SU-DHL-6 (cell line): ENCODE results near the gene CASP10.

Experiments used
- H2AFZ ChIP-seq: fragments of 200-600 bp; sonication (generic); 2 replicates; pipeline ENCODE4 v1.6.1; 2014; ENCODE audit warnings: low read depth, mild to moderate bottlenecking, moderate library complexity, mixed read lengths, antibody characterized with exemption, low read length; ENCODE audit not compliant: severe bottlenecking
- H3F3A ChIP-seq: fragments of 200-600 bp; shearing (Covaris generic); 2 replicates; pipeline ENCODE4 v1.6.0; 2016; ENCODE audit warnings: antibody characterized with exemption, mild to moderate bottlenecking; ENCODE audit not compliant: insufficient read depth
- H3K27ac ChIP-seq: fragments of 200-600 bp; sonication (generic); 2 replicates; pipeline ENCODE4 v1.5.1; 2016; ENCODE audit warnings: low read depth, mild to moderate bottlenecking, low read length, moderate library complexity, mixed read lengths
- H3K27me3 ChIP-seq: fragments of 200-600 bp; sonication (generic), shearing (Covaris generic); 2 replicates; pipeline ENCODE4 v1.6.0; 2014; ENCODE audit warnings: mild to moderate bottlenecking, low read length
- H3K36me3 ChIP-seq: fragments of 200-600 bp; sonication (generic); 2 replicates; pipeline ENCODE4 v1.6.1; 2014; ENCODE audit warnings: mild to moderate bottlenecking, low read length, mixed read lengths
- H3K4me2 ChIP-seq: fragments of 300-600, 200-600 bp; shearing (Covaris generic), sonication (generic); 2 replicates; pipeline ENCODE4 v1.6.0; 2014; ENCODE audit warnings: low read length, low read depth, mild to moderate bottlenecking; ENCODE audit not compliant: poor library complexity, severe bottlenecking
- H3K4me3 ChIP-seq: fragments of 200-600 bp; sonication (generic); 2 replicates; pipeline ENCODE4 v1.5.1; 2014; ENCODE audit warnings: antibody characterized with exemption, low read length, mild to moderate bottlenecking, mixed read lengths; ENCODE audit not compliant: insufficient read depth, poor library complexity, severe bottlenecking
- H3K79me2 ChIP-seq: fragments of 200-600 bp; sonication (generic); 2 replicates; pipeline ENCODE4 v1.6.1; 2014; ENCODE audit warnings: mild to moderate bottlenecking, low read length, moderate library complexity; ENCODE audit not compliant: insufficient read depth
- H3K9ac ChIP-seq: fragments of 200-600 bp; sonication (generic); 2 replicates; pipeline ENCODE4 v1.7.0; 2014; ENCODE audit warnings: mild to moderate bottlenecking, low read length
- H3K9me2 ChIP-seq: fragments of 200-600 bp; sonication (generic); replicated peaks from 2 replicates; pipeline ENCODE4 v1.6.1; 2014; ENCODE audit warnings: low read length; ENCODE audit not compliant: insufficient read depth
- H3K9me3 ChIP-seq: fragments of 200-600 bp; sonication (generic); 2 replicates; pipeline ENCODE4 v1.6.1; 2014; ENCODE audit warnings: low read length, mixed read lengths; ENCODE audit not compliant: insufficient read depth
- H4K20me1 ChIP-seq: fragments of 200-600 bp; sonication (generic); 2 replicates; pipeline ENCODE4 v1.6.1; 2014; ENCODE audit warnings: low read depth, mild to moderate bottlenecking, antibody characterized with exemption, low read length, moderate library complexity, mixed read lengths
- EZH2phosphoT487 ChIP-seq: fragments of 200-600 bp; sonication (generic), shearing (Covaris generic); conservative IDR thresholded peaks from 2 replicates; pipeline ENCODE4 v1.6.1; 2018; ENCODE audit warnings: mild to moderate bottlenecking, antibody characterized with exemption, low read length, moderate library complexity, mixed read lengths
- TF ChIP-seq, protein P1 (sequence below): fragments of 200-600 bp; sonication (generic); IDR thresholded peaks from one replicate; pipeline ENCODE4 v1.5.1; 2017; ENCODE audit warnings: antibody characterized with exemption, mild to moderate bottlenecking, low read length, moderate library complexity; ENCODE audit not compliant: insufficient read depth, poor library complexity, severe bottlenecking

Gene CASP10, protein sequence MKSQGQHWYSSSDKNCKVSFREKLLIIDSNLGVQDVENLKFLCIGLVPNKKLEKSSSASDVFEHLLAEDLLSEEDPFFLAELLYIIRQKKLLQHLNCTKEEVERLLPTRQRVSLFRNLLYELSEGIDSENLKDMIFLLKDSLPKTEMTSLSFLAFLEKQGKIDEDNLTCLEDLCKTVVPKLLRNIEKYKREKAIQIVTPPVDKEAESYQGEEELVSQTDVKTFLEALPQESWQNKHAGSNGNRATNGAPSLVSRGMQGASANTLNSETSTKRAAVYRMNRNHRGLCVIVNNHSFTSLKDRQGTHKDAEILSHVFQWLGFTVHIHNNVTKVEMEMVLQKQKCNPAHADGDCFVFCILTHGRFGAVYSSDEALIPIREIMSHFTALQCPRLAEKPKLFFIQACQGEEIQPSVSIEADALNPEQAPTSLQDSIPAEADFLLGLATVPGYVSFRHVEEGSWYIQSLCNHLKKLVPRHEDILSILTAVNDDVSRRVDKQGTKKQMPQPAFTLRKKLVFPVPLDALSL

GRCh38 chr2:201182650-201183364, at the start of gene CASP10:
TSS of gene CASP10 (plus strand) at chr2:201183141. CDS start at chr2:201185778, 2,637 bp downstream.
- Histone ChIP-seq H3K4me2 (no peak within 1 kb of the TSS), H3F3A (no peaks in the 10 kb centered on the region), H3K27ac (no peak within 1 kb of the TSS), H3K27me3 (no peaks in the 10 kb centered on the region), H3K9me3 (no peaks in the 10 kb centered on the region), H3K9ac (no peak within 1 kb of the TSS), H3K36me3 (no peaks in the 10 kb centered on the region), H3K4me3 (no peak within 1 kb of the TSS), H2AFZ (no peak within 1 kb of the TSS), H3K79me2 (no peaks in the 10 kb centered on the region), H4K20me1 (no peaks in the 10 kb centered on the region), H3K9me2 (no peaks in the 10 kb centered on the region)
- TF ChIP-seq, protein P1, sequence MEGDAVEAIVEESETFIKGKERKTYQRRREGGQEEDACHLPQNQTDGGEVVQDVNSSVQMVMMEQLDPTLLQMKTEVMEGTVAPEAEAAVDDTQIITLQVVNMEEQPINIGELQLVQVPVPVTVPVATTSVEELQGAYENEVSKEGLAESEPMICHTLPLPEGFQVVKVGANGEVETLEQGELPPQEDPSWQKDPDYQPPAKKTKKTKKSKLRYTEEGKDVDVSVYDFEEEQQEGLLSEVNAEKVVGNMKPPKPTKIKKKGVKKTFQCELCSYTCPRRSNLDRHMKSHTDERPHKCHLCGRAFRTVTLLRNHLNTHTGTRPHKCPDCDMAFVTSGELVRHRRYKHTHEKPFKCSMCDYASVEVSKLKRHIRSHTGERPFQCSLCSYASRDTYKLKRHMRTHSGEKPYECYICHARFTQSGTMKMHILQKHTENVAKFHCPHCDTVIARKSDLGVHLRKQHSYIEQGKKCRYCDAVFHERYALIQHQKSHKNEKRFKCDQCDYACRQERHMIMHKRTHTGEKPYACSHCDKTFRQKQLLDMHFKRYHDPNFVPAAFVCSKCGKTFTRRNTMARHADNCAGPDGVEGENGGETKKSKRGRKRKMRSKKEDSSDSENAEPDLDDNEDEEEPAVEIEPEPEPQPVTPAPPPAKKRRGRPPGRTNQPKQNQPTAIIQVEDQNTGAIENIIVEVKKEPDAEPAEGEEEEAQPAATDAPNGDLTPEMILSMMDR = no peak
- TF ChIP-seq EZH2phosphoT487 = no peak

- no peaks in the 10 kb centered on the region for H3K36me3 ChIP-seq
- no peak overlapping the region for H3K9ac ChIP-seq
- H3K4me3 ChIP-seq = no peak overlapping the region
- no peaks in the 10 kb centered on the region for H3K27me3 ChIP-seq
- H4K20me1 ChIP-seq = no peaks in the 10 kb centered on the region
- no peaks in the 10 kb centered on the region for H3K9me3 ChIP-seq
- no peaks in the 10 kb centered on the region for H3K9me2 ChIP-seq
- TF ChIP-seq EZH2phosphoT487 = no peak
- TF ChIP-seq, protein P1 = no peak
- H3F3A ChIP-seq = no peaks in the 10 kb centered on the region
- H2AFZ ChIP-seq = no peak overlapping the region
- H3K79me2 ChIP-seq = no peaks in the 10 kb centered on the region
- H3K4me2 ChIP-seq = no peak overlapping the region
- no peak overlapping the region for H3K27ac ChIP-seq
These were observed 47.6 kb upstream of the CASP10 start for GRCh38 chr2:201135386-201135785.

DNA sequence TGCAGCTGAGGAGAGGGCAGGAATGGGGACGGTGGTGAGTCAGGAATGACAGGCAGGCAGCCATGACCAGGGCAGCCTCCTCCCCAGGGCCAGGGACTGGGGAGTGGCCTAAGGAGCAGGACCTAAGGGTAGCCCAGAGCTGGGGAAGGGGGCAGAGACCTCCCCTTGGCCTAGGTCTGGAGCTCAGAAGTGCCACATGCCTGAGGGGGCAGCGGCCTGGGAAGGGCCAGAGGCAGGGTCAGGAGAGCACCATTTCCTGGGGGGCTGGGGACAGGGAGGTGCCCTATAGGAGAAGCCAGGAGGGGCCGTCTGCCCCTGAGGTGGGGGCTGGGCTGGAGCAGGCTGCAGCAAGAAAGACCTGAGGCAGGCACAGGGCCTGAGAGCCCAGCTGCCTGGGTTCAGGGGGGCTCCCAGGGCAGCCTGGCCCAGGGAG, 46.0 kb upstream of the CASP10 start:
- no peaks in the 10 kb centered on the region for H4K20me1 ChIP-seq
- H3K4me2 ChIP-seq = no peak overlapping the region
- H3F3A ChIP-seq = no peaks in the 10 kb centered on the region
- no peak overlapping the region for H3K27ac ChIP-seq
- H3K9me3 ChIP-seq = no peaks in the 10 kb centered on the region
- H3K4me3 ChIP-seq = no peak overlapping the region
- no peaks in the 10 kb centered on the region for H3K9me2 ChIP-seq
- H2AFZ ChIP-seq = no peak overlapping the region
- H3K79me2 ChIP-seq = no peaks in the 10 kb centered on the region
- H3K36me3 ChIP-seq = no peaks in the 10 kb centered on the region
- TF ChIP-seq, protein P1 = no peak
- no peak for TF ChIP-seq EZH2phosphoT487
- H3K27me3 ChIP-seq = no peaks in the 10 kb centered on the region
- H3K9ac ChIP-seq = no peak overlapping the region
